Measurements from ENCODE around the gene INTS13. TPM values are rescaled to one million over a fixed set of nuclear protein-coding genes. Genes with fewer than 3 reads are reported as not detected.
"Not testable (repeated sequence)": the region's sequence is repeated elsewhere in the genome, so short reads cannot be mapped to it uniquely, and the experiment has no call there.

The INTS13 gene
- total and polyA plus RNA-seq, 4 donors, result 12.4 to 21.8 (median 17.9) TPM

GRCh38 chr12:26906704-26907103 lies 31.1 kb downstream of the INTS13 start:
- Histone ChIP-seq H3K9me3 (ENCODE audit: control insufficient read depth in 4 of 4, insufficient read depth in 3 of 4, low read length in 3 of 4) (no peaks in the 10 kb centered on the region), H3K4me1 (ENCODE audit: control insufficient read depth in 5 of 5, insufficient read depth in 5 of 5, low read length in 5 of 5) (peaks cover 0 to 4% (median 0%) of the 10 kb centered on the region in 5 donors), H3K27ac (ENCODE audit: low read depth in 1 of 2, low read length in 1 of 2) (no peak overlapping the region), H3K36me3 (ENCODE audit: control insufficient read depth in 4 of 4, insufficient read depth in 4 of 4, low read length in 4 of 4) (peaks cover 7 to 23% (median 15%) of the 10 kb centered on the region in 4 donors), H3K27me3 (ENCODE audit: control insufficient read depth in 3 of 3, insufficient read depth in 3 of 3, low read length in 2 of 3) (no peaks in the 10 kb centered on the region), H3K4me3 (no peak overlapping the region), H3K9ac (ENCODE audit: insufficient read depth in 1 of 2, low read length in 2 of 2) (no peak overlapping the region)
- DNase-seq (no peak), ATAC-seq (ENCODE audit: insufficient read depth, low FRiP score) (no peak)
- 41 to 74% methylated on average over 1 of the region's 1 CpG for WGBS, 2 donors
- no peak for TF ChIP-seq CTCF (IDR thresholded peaks at IDR 0.05; ENCODE audit: control extremely low read depth, extremely low read depth)

- H3K36me3 ChIP-seq (ENCODE audit: control insufficient read depth in 4 of 4, insufficient read depth in 4 of 4, low read length in 4 of 4), result peaks cover 7 to 21% (median 14%) of the 10 kb centered on the region in 4 donors
- no peak overlapping the region for H3K27ac ChIP-seq (ENCODE audit: low read depth in 1 of 2, low read length in 1 of 2)
- H3K27me3 ChIP-seq (ENCODE audit: control insufficient read depth in 3 of 3, insufficient read depth in 3 of 3, low read length in 2 of 3), result no peaks in the 10 kb centered on the region
- no peak overlapping the region for H3K9ac ChIP-seq (ENCODE audit: insufficient read depth in 1 of 2, low read length in 2 of 2)
- peaks cover 0 to 4% (median 0%) of the 10 kb centered on the region in 5 donors for H3K4me1 ChIP-seq (ENCODE audit: control insufficient read depth in 5 of 5, insufficient read depth in 5 of 5, low read length in 5 of 5)
- no peak overlapping the region for H3K4me3 ChIP-seq
- no peak for DNase-seq
- 71 to 72% methylated on average over 1 of the region's 1 CpG for WGBS, 2 donors
- no peaks in the 10 kb centered on the region for H3K9me3 ChIP-seq (ENCODE audit: control insufficient read depth in 4 of 4, insufficient read depth in 3 of 4, low read length in 3 of 4)
- ATAC-seq (ENCODE audit: insufficient read depth, low FRiP score), result no peak
- no peak for TF ChIP-seq CTCF (IDR thresholded peaks at IDR 0.05; ENCODE audit: control extremely low read depth, extremely low read depth)
These were observed 31.8 kb downstream of the INTS13 start for GRCh38 chr12:26906024-26906423.

- 98 to 100% methylated on average over 2 of the region's 3 CpGs for WGBS, 2 donors
These were observed 34.4 kb downstream of the INTS13 start for GRCh38 chr12:26903396-26903795.

GRCh38 chr12:26896913-26897312 lies 40.9 kb downstream of the INTS13 start:
- Histone ChIP-seq H3K27me3 (ENCODE audit: control insufficient read depth in 3 of 3, insufficient read depth in 3 of 3, low read length in 2 of 3) (no peaks in the 10 kb centered on the region), H3K27ac (ENCODE audit: low read depth in 1 of 2, low read length in 1 of 2) (no peak overlapping the region), H3K9ac (ENCODE audit: insufficient read depth in 1 of 2, low read length in 2 of 2) (no peak overlapping the region), H3K4me3 (no peak overlapping the region), H3K4me1 (ENCODE audit: control insufficient read depth in 5 of 5, insufficient read depth in 5 of 5, low read length in 5 of 5) (no peaks in the 10 kb centered on the region), H3K9me3 (ENCODE audit: control insufficient read depth in 4 of 4, insufficient read depth in 3 of 4, low read length in 3 of 4) (no peaks in the 10 kb centered on the region), H3K36me3 (ENCODE audit: control insufficient read depth in 4 of 4, insufficient read depth in 4 of 4, low read length in 4 of 4) (peaks cover 0 to 10% (median 8%) of the 10 kb centered on the region in 4 donors)
- WGBS, 2 donors, result 96 to 98% methylated on average over 2 of the region's 2 CpGs
- no peak for ATAC-seq (ENCODE audit: insufficient read depth, low FRiP score)
- no peak for TF ChIP-seq CTCF (IDR thresholded peaks at IDR 0.05; ENCODE audit: control extremely low read depth, extremely low read depth)
- no peak for DNase-seq

More at GRCh38 chr12:26903396-26903795, 34.4 kb downstream of the INTS13 start:
- H3K9me3 ChIP-seq (ENCODE audit: control insufficient read depth in 4 of 4, insufficient read depth in 3 of 4, low read length in 3 of 4); DNase-seq; H3K4me1 ChIP-seq (ENCODE audit: control insufficient read depth in 5 of 5, insufficient read depth in 5 of 5, low read length in 5 of 5); H3K27me3 ChIP-seq (ENCODE audit: control insufficient read depth in 3 of 3, insufficient read depth in 3 of 3, low read length in 2 of 3); H3K9ac ChIP-seq (ENCODE audit: insufficient read depth in 1 of 2, low read length in 2 of 2); H3K4me3 ChIP-seq; ATAC-seq (ENCODE audit: insufficient read depth, low FRiP score); H3K27ac ChIP-seq (ENCODE audit: low read depth in 1 of 2, low read length in 1 of 2): not testable (repeated sequence)
- H3K36me3 ChIP-seq (ENCODE audit: control insufficient read depth in 4 of 4, insufficient read depth in 4 of 4, low read length in 4 of 4), result peaks cover 0 to 16% (median 13%) of the 10 kb centered on the region in 4 donors

Data from lung (tissue), 12 donors.